HG02642 (cell line): ENCODE measurements around the gene TDP1.

ENCODE experiments used
- ATAC-seq: cut with Tn5 transposase; IDR thresholded peaks from one replicate; pipeline ENCODE4 v1.9.1; 2021; ENCODE audit warnings: mild to moderate bottlenecking; ENCODE audit not compliant: unreplicated experiment, poor library complexity

TDP1 gene

DNA sequence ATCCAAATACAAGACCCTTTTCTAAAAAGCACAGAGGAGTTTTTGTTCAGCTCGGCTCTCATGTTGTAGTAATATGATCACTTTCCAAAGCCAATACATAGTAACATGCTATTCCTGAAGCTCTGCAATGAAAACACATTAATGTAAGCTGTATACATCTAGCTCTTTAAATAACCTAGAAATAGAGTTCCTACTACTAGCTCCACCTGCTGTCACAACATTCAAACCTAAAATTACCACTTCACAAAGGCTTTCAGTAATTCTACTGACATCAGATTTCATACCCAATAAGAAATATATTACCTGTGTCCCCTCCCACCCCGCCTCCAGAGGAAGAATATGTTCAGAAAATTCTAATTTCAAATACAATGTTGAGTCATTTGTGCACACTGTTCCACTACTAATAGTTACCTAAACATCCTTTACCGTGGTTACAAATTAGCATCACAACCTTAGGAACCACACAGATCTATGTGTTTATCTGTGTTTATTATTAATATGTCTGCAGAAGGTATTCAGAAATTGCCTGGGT lies 19.0 kb upstream of the TDP1 start:
- ATAC-seq: no peak

DNA sequence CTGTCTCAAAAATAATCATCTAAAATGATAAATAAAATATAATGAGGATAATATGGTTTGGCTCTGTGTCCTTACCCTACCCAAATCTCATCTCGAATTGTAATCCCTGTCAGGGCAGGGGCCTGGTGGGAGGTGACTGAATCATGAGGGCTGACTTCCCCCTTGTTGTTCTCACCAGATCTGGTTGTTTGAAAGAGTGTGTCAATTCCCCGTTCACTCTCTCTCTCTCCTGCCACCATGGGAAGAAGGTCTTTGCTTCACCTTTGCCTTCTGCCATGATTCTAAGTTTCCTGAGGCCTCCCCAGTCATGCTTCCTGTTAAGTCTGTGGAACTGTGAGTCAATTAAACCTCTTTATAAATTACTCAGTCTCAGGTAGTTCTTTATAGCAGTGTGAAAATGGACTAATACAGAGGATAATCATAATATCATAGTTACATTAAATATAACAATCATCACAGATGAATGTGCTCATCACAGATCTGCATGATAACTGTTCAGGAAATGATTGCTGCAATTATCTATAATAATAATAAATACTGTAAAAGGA lies 13.8 kb upstream of the TDP1 start:
- ATAC-seq: no peak

DNA sequence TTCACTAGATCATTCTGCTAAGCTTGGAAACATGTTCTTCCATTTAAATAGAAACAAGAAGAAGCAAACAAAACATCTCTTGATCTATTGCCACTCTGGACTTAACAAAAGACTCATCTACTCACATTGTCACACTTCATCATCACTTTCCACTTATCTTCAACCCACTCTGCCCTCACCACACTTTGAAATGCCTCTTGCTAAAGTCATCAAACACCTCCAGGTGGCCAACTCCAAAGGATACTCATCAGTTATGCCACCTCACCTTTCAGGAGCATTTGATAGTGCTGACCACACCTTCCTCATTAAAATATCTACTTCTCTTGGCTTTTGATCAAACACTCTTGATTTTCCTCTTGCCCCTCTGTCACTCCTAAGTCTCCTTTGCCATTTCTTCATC lies 8.4 kb upstream of the TDP1 start:
- ATAC-seq: no peak

DNA sequence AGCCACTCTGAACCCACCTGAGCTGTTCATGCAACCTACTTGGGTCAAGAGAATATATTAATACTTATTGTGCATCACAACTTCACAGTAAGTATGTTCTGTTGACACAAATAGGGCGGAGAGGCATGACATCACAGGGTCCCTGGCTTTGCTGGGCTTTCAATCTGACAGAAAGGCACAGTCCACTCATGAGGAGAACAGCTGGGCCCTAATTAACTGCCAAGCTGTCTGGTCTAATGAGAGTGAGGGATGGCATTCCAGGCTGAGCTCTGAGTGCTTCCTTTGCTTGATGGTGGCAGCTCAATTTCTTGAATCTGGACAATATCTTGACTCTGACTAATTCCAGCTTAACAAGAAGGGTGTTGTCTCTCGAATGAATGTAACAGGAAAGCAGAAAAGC lies 3.2 kb upstream of the TDP1 start:
- no peak for ATAC-seq

DNA sequence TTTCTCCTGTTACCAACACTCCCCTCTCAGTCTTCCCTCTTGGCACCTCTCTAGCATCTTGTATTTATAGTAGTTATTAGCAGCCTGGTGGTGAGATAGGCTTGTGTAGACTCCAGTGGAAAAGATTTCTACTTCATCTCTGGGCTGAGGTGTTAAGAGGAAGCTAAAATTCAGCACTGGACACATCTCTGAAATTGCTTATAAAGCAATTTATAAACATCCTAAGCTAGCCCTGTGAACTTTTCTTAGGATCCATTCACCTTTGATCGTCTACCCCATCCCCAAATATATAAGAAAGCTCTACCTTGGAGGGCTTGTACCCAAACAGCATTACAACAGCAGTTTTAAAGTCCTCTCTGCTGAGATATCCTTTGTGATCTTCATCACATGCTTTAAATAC lies 2.1 kb upstream of the TDP1 start:
- no peak for ATAC-seq

DNA sequence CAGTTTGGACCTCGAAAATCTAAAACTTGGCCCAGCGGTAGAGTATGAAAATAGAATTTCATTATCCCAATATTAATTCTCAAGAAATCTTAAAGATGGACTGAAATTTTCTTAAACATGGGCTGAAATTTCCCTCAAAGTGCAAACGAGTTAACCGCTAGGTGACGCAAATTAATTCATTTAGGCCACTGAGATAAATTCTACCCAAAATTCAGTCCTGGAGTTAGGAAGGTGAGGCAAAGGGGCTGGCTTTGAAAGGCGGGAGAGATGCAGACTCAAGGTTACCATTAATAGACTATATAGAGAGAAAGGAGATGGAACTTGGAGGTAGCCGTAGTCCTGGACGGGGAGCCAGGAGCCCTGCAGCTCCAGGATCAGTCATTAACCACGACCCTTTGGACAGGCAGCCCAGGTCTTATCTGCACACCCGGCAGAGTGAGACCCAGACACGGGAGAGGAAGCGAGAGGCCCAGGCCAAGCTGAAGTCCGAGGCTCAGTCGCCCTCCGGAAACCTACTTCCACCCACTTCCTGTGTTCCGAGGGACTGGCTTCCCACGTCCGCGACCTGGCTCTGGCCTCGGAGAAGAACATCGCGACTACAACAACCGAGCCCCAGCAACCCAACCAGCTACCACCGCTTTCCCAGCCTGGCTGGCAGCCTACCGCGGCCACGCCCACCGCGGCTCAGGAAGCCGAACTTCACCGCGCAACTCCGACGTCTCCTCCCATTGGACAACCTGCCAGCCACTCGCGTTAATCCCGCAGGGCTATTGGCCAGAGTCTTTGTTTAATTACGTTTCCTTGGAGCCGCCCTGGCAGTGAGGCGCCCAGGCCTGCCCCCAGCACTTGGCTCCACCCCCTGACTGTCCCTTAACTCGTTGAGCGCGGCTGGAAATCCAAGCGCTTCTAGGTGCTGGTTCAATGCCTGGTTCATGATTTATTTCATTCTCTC lies 1.4 kb upstream of the TDP1 start, which contains the start of gene EFCAB11:
Gene EFCAB11, minus strand, starts transcription at position 661 of the 952 bp plus-strand sequence. Its CDS starts 70 bp downstream, at position 591.
- peak; percentile 88 for ATAC-seq

DNA sequence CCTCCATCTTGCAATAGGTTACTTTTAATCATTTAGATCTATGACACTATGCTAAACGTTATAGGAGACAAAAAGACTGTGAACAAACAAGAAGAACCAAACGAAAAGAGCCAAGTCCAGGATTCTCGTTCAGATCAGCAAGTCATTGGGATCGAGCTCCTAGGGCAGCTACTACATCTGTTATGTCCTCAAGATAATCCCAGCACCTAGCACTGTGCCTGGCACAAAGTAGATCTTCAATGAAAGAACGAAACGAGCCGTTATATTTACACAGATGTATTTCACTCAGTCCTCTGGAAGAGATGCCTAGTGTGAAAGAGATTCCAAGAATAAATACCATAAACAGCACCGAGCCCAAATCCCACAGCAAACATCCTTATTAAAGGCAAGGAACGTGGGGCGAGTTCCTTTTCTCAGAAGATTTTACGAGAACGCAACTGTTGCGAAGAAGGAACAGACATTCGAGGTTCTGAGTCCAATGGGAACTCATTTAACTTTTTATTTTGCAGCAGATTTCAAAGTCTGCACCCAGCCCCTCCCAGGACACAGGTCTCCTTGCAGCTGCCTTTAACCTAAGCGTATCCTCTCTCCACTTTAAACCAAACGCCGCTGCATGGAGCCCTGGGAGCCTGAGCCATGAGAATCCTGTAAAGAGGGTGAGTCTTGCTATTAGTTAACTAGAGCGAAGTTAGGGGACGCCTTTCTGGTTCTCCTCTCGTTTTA lies 544 bp upstream of the TDP1 start:
- ATAC-seq: peak; percentile 11

DNA sequence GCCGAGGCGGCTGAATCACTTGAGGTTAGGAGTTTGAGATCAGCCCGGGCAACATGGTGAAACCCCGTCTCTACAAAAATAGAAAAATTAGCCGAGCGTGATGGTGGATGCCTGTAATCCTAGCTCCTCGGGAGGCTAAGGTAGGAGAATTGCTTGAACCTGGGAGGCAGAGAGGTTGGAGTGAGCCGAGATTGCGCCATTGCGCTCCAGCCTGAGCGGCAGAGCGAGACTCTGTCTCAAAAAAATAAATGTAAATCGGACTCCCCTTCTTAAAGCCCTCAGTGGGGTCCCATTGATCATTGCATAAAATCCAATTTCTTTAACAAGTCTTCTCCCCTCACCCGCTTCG lies 908 bp downstream of the TDP1 start:
- no peak for ATAC-seq

DNA sequence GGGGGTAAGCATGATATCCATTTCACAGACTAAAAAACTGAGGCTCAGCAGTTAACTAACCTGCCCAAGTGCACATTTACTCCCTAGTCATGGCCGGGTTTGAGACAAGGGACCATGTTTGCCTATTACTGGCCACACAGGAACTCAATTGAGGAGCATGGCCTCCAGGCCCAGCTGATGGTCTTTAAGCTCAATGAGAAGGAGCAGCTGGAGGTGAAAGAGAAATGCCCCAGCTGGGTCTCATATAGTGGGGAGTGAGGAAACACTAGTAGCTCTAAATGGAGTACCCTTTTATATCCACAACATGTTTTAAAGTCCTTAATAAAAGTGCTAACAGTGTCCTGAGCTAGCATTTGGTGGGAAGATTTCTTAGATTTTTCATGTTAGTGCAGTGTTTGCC lies 1.6 kb downstream of the TDP1 start:
- no peak for ATAC-seq

DNA sequence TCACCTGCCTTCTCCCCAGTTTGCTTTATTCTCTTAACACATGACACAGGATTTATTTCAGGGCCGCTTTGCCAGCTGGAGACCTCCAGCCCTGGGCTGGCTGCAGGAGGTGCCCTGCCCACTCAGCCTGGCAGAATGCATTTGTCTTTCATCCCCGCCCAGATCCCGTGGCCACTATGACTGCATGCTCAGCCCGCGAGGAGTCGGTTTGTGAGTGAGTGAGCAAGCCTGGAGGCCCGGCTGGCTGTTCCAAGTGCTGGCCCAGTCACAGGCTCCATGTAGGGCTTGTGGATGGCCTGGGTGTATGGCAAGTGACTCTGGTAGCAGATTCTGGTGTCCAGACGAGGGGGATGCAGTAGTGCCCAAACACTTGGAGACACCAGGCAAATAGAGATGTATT lies 2.1 kb downstream of the TDP1 start:
- no peak for ATAC-seq

DNA sequence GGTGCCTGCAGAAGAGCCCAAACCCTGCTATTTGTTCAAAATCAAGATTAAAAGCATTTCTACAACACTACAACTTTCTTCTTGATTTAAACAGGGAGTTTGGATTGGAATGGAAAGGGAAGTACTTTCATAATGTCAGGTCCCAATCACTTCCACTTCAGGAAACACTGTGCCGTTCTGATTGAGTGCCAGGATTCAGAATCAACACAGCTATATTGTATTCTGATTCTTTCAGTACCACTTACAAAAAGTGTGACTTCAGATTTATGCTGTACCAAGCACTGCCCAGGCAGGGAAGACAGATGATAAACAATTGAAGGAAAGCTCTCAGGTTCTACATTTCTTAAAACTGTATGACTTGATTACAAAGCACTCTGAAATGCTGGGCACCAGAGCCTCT lies 3.2 kb downstream of the TDP1 start:
- no peak for ATAC-seq

DNA sequence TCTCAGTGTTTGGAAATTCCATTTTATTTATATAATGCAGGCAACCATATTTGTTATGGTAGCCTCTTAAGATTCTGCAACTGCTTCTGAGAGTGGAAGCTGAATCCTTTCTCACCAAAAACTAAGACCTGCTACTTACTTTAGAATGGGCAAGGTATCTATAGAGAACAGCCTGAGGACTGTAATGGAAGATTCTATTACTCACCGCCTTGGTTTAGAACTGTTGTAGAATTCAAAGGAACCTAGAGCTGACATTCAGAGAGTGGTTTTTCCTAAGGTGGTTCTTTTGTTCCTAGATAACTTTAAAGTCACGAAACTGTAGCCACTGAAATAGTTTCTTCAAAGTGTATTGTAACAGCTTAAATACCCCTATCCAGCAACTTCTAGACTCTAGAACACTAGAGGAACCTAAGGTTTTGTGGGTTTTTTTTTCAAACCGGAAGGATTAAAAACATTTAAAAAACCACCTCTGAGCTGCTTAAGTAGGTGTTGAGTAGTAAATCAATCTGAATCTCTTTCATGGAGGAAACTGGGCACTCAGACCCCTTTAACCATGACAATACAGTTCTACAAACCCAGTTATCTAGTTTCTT lies 4.2 kb downstream of the TDP1 start:
- no peak for ATAC-seq

DNA sequence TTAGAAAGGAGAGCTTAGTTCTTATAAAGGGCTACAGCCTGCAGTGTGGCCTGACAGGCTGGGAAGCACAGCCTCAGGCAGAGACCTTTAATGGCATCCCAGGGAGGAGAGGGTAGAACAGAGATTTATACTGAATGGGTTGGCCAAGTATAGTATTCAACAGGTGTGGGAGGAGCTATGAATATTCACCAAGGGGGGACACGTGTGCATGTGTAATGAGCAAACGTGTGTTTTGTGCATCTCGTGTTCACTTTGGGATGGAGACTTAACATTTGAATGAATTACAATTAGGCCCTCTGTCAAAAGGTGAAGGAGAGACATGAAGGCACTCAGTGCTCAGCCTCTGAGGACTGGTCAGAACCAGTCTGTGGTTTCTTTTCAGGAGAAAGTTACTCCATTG lies 5.2 kb downstream of the TDP1 start:
- no peak for ATAC-seq

DNA sequence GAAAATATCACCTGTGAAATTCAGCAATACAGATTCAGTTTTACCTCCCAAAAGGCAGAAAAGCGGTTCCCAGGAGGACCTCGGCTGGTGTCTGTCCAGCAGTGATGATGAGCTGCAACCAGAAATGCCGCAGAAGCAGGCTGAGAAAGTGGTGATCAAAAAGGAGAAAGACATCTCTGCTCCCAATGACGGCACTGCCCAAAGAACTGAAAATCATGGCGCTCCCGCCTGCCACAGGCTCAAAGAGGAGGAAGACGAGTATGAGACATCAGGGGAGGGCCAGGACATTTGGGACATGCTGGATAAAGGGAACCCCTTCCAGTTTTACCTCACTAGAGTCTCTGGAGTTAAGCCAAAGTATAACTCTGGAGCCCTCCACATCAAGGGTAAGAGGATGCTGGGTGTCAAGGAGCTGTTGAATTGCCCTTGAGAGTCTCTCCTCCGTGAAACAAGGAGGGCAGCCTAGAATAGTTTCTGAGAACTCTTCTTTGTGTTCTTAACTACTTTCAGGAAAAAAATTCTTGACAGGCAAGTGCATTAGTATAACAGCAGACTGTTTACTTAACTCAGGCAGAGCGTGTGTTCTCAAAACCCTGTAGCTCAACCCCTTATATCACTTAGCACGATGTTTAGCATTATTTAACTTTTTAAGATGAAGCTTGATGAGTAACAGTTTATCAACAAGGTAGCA lies 7.7 kb downstream of the TDP1 start:
- ATAC-seq: no peak

DNA sequence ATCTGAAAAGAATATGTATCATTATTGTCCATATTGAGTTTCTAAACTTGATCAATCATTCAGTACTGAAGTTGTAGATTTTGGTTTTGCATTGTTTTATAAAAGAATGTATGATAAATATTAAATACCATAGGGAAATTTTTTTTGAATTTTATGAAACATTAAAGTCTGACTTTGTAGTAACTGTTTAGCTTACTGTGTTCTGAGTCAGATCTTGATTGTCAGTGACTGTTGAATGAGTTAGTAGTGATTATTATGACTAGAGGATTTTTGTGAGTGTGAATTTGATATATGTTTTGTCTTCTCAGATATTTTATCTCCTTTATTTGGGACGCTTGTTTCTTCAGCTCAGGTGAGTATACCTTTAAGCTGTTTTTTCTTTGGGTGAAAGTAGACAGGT lies 10.1 kb downstream of the TDP1 start:
- no peak for ATAC-seq

DNA sequence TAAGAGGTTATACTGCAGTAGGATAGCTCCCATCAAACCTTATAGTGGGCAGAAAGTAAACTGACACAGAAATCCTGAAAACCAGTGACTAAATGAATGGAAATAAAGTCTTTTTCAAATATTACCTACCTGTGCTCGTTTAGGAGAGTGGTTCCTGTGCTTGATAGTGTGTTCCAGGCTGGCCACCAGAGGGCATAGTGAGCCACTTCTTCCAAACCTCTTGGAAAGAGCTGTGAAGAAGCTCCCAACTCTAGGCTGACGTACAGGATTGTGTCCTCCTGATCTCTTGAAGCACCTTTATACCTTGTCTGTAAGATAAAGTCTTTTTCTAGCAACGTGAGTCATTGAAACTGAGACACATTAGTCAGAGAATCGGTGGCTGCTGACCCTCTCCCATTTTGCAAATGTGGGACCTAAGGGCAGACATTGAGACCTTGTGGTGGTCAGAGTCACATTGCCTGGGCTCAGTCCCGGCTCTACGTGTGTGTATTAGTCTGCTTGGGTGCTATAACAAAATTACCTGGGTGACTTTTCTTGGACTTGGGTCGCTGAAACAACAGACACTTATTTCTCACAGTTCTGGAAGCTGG lies 17.6 kb downstream of the TDP1 start:
- peak; percentile 59 for ATAC-seq

DNA sequence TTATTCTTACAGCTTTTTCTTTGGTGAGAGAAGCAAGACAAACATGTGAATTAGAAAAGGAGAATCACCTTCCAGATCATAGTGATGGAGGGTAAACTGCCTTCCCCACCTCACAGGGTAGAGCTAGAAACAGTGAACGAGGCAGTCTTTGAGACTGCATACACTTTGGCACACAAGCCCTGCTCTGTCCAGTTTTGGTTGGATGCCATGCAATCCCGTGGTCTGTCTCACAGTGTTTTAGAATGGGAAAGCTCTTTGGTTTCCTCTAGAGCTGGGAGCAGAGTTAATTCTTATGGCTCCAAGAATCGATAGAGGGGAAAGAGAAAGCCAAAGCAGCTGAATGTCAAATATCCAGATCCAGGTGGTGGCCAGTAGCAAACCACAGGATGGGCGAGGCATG lies 21.9 kb downstream of the TDP1 start:
- ATAC-seq: no peak

DNA sequence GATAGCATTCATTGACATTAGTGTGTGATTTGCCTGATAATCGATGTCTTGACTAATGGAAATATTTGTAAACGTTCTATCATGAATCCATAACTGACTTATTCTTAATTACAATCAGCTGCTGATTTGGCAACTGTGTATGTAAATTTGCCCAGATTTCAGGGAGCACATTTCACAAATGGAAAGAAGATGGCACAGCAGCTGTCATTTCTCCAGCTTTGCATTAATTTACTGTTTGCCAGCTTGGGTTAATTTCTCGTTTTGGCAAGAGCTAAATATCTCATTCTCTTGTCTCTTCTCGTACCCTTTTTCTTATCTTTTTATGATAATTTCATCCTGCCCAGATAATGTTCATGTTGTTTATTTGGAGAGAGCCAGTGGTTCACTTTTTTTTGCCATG lies 22.9 kb downstream of the TDP1 start:
- ATAC-seq: no peak

DNA sequence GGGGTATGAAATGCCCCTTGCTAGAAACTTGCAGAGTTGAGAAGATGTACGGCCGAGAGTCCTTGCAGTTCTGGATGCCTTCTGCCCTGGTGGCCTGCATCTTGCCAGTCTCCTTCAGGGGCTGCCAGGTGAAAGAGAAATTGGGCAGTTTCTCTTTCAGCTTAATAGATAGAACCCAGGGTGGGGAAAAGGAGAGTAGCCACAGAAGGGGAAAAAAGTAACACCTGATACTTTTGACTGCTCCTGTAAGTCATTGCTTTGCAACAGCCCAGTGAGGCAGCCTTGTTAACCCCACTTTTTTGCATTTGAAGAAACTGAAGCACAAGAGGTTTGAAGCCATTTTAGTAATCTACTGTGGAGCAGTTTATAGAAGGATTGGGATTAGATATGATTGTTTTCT lies 27.6 kb downstream of the TDP1 start:
- ATAC-seq: no peak
